Heart right ventricle (tissue), 16 donors: ENCODE data around the gene MARVELD2. TPM values are rescaled to one million over a fixed set of nuclear protein-coding genes. Genes with fewer than 3 reads are reported as not detected.

ENCODE experiments used
- ATAC-seq, 8 donors: fragments of 200-7000 bp; cut with Tn5 transposase; one replicate each; pipeline ENCODE4 v1.9.1; 2020; ENCODE audit warnings: mild to moderate bottlenecking in 8 of 8, moderate library complexity in 8 of 8, moderate number of reproducible peaks in 1 of 8
- DNase-seq, 2 donors: peaks; one replicate each; pipeline ENCODE4 v3.0.0-alpha.2; 2020
- H3K27ac ChIP-seq, 10 donors: fragments of 200-600 bp; sonication (generic) in 2 of 10; one replicate each; pipeline versions ENCODE4 v1.5.0 to v1.8.0; 2020 to 2022; ENCODE audit warnings: mild to moderate bottlenecking in 3 of 10
- H3K27me3 ChIP-seq, 7 donors: fragments of 200-600 bp; one replicate each; pipeline ENCODE4 v1.8.0; 2021 to 2022; ENCODE audit warnings: mild to moderate bottlenecking in 2 of 7
- H3K36me3 ChIP-seq, 9 donors: fragments of 200-600 bp; sonication (generic) in 1 of 9; one replicate each; pipeline versions ENCODE4 v1.5.0 to v1.8.0; 2020 to 2022; ENCODE audit warnings: mild to moderate bottlenecking in 2 of 9
- H3K4me1 ChIP-seq, 9 donors: fragments of 200-600 bp; sonication (generic) in 1 of 9; one replicate each; pipeline versions ENCODE4 v1.5.0 to v1.8.0; 2020 to 2022; ENCODE audit warnings: mild to moderate bottlenecking in 4 of 9
- H3K4me3 ChIP-seq, 10 donors: fragments of 200-600 bp; sonication (generic) in 2 of 10; one replicate each; pipeline versions ENCODE4 v1.5.0 to v1.8.0; 2020 to 2022; ENCODE audit warnings: mild to moderate bottlenecking in 7 of 10, moderate library complexity in 2 of 10
- H3K9me3 ChIP-seq, 11 donors: fragments of 200-600 bp in 10 of 11; sonication (generic) in 2 of 11; one replicate each; pipeline versions ENCODE4 v1.5.0 to v1.8.0; 2013 to 2022; ENCODE audit warnings: mild to moderate bottlenecking in 2 of 11, control low read depth in 1 of 11, moderate library complexity in 1 of 11
- CTCF ChIP-seq, 9 donors: fragments of 200-600 bp; sonication (generic) in 2 of 9; IDR thresholded peaks; one replicate each; pipeline versions ENCODE4 v1.5.0 to v1.8.0; 2021 to 2022; ENCODE audit warnings: antibody characterized with exemption in 9 of 9, mild to moderate bottlenecking in 5 of 9, moderate library complexity in 1 of 9
- WGBS, 2 donors: extraction: QIAGEN DNeasy Blood & Tissue Kit; methylation state at CpG; one replicate each; pipeline ENCODE4 v1.1.7; 2013; ENCODE audit warnings: inconsistent platforms in 1 of 2; 5-methylcytosine and 5-hydroxymethylcytosine counted together
- intact Hi-C, 10 donors: fragments of 100-400 bp; cut with DNase I; formaldehyde crosslinking; loops; one replicate each; pipeline versions ENCODE4 v1.11.1 to v1.14.2; 2022
- polyA plus RNA-seq, 2 donors: library from polyadenylated mRNA; stranded (reverse); fragments of 200-250 nt; gene quantifications; one replicate each; pipeline ENCODE4 v1.2.3, GENCODE V29; 2013
- total RNA-seq, 10 donors: library from RNA; stranded (reverse); fragmentation: NEBNext Ultra II Directional in 3 of 10; extraction: Animal tissue kit (Norgen Biotek cat#: 25700) in 3 of 10; gene quantifications; one replicate each; pipeline versions ENCODE4 v1.2.1 to v1.2.4, GENCODE V29; 2021 to 2023
- donor health status: Arrhythmogenic right ventricular cardiomyopathy.
- donor health status: ischemic (EF 13 %, LVEDD 7.1; RV severe dilation, severe dysfunction).
- donor health status: healthy with polysubstance abuse.
- donor health status: DM: no; HTN: yes; CAD: no.
- donor health status: DM: no; HTN: no; CAD: no.
- donor health status: ischemic (EF 25% LVEDD 6.9; RV normal size, moderate dysfunction).
- donor health status: ischemic (EF 25% LVEDD 5.7; RV mildly dilated, moderate dysfunction).
- donor health status: healthy.
- donor health status: DM: yes; HTN: yes; CAD: no.
- donor health status: Ischemic cardiomyopathy.
- donor health status: ischemic (EF 35%, LVEDD 5.7; RV mildly dilated, moderate dysfunction).
- donor health status: nonischemic (EF 11% LVEDD 7.7; RV severe dilation, severe dysfunction).
- donor health status: DM: yes; HTN: yes; CAD: no.
- donor health status: PGD.
- donor health status: ischemic (EF 29% LVEDD 5.4; RV normal size, mild dysfunction).
- donor health status: nonischemic (EF 23%, LVEDD 6.1; RV moderate dilation, normal function).

Gene MARVELD2
- total and polyA plus RNA-seq, 12 donors = 0.22 to 2.1 (median 1.2) TPM

DNA sequence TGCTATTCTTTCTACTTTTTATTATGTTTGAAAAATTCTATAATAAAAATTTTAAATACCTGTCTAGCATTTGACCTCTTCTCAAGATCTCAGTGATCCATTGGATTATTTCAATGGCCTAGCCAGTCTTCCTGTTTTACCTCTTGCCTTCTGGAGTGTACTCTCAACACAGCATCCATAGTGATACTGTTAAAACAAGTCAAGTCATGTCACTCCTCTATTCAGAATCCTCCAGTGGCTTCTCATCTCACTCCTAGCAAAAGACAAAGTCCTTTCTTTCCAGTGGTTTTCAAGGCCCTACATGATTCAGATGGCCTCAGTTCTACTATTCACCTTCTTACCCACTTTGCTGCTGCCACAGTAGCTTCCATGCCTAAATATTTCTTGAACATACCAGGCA, 1.8 kb downstream of the MARVELD2 start:
- DNase-seq (no peak), ATAC-seq (no peak)
- intact Hi-C loops = no loop called here
- Histone ChIP-seq H3K27me3 (peaks cover 0 to 12% (median 0%) of the 10 kb centered on the region in 7 donors), H3K36me3 (peaks cover 0 to 32% (median 5%) of the 10 kb centered on the region in 9 donors), H3K27ac (no peak overlapping the region), H3K4me3 (no peak overlapping the region), H3K9me3 (no peaks in the 10 kb centered on the region), H3K4me1 (peaks cover 0 to 11% (median 0%) of the 10 kb centered on the region in 9 donors)
- no peak for TF ChIP-seq CTCF (IDR thresholded peaks at IDR 0.05)

DNA sequence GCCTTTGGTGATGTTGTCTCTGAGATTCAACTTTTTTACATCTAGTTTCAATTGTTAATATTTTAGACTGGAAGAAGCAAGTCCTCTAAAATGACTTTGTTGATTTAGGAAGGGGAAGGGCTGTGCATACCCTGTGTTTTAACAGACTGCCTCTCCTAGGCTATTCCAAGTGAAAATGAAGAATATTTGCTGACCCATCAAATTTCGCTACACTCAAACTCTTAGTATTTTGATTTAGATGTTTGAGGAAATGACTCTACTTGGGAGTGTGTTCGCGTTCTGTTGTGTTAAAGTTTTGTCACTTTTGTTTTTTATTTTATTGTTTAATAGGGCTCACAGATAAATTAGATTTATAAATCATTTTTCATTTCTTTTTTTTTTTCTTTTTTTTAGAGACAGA, 3.6 kb downstream of the MARVELD2 start:
- Histone ChIP-seq H3K9me3 (no peaks in the 10 kb centered on the region), H3K36me3 (peaks cover 0 to 16% (median 5%) of the 10 kb centered on the region in 9 donors), H3K4me3 (no peak overlapping the region), H3K4me1 (peaks cover 0 to 11% (median 0%) of the 10 kb centered on the region in 9 donors), H3K27ac (no peak overlapping the region), H3K27me3 (peaks cover 0 to 12% (median 0%) of the 10 kb centered on the region in 7 donors)
- no peak for TF ChIP-seq CTCF (IDR thresholded peaks at IDR 0.05)
- DNase-seq (no peak), ATAC-seq (no peak)
- intact Hi-C loops = no loop called here
- WGBS, 2 donors = 94 to 98% methylated on average over 3 of the region's 3 CpGs

DNA sequence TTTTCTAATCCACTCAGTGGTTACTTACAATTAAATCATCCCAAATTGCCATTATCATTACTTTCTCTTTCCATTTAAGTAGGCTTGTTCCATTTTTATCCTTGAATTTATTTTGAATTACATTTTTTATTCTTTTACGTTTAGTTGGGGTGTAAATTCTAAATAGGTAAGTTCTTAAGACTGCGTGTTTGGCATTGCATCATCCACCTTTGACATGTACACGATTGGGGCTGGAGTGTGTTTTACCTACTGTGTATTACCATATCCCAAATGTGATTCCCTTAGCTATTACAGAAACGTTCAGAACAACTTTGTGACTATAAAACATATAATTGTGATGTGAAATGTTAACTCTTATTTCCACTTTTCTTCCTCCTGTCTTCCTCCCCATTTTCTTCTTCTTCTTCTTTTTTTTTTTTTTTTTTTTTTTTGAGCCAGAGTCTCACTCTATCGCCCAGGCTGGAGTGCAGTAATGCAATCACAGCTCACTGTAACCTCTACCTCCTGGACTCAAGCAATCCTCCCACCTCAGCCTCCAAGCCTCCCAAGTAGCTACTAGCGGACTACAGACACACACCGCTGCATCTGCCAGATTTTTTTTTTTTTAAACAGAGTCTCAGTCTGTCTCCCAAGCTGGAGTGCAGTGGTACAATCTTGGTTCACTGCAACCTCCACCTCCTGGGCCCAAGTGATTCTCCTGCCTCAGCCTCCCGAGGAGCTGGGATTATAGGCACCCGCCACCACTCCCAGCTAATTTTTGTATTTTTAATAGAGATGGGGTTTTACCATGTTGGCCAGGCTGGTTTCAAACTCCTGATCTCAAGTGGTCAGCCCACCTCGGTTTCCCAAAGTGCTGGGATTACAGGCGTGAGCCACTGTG, 16.7 kb downstream of the MARVELD2 start:
- intact Hi-C loops = no loop called here

More for the DNA sequence above, 16.7 kb downstream of the MARVELD2 start:
- H3K4me1 ChIP-seq = no peaks in the 10 kb centered on the region
- no peak for TF ChIP-seq CTCF (IDR thresholded peaks at IDR 0.05)
- DNase-seq (no peak), ATAC-seq (no peak)
- WGBS, 2 donors = 88 to 89% methylated on average over 11 of the region's 11 CpGs
- no peaks in the 10 kb centered on the region for H3K27me3 ChIP-seq
- H3K27ac ChIP-seq = no peak overlapping the region
- no peak overlapping the region for H3K4me3 ChIP-seq
- no peaks in the 10 kb centered on the region for H3K9me3 ChIP-seq
- no peaks in the 10 kb centered on the region for H3K36me3 ChIP-seq
